Endothelial cell of umbilical vein (primary cell): ENCODE measurements around the gene GARIN5B.

Experiments
- CTCF ChIP-seq, 2 donors: IDR thresholded peaks; 1 replicate in 1 of 2; 2 replicates in 1 of 2; pipeline ENCODE4 v1.5.1; 2011; ENCODE audit warnings: low read length in 2 of 2, mild to moderate bottlenecking in 2 of 2, moderate library complexity in 2 of 2, control low read depth in 1 of 2, inconsistent platforms in 1 of 2, low read depth in 1 of 2; ENCODE audit not compliant: insufficient read depth in 1 of 2; ENCODE audit errors: extremely low read depth in 1 of 2
- MYC ChIP-seq: IDR thresholded peaks from one replicate; pipeline ENCODE4 v1.6.1; 2011; ENCODE audit warnings: mild to moderate bottlenecking, low read depth, low read length
- POLR2A ChIP-seq: IDR thresholded peaks from 2 replicates; pipeline ENCODE4 v1.6.1; 2012; ENCODE audit warnings: low read depth, mild to moderate bottlenecking, control low read depth, low read length

- no peak for TF ChIP-seq CTCF (IDR thresholded peaks at IDR 0.05; ENCODE audit: extremely low read depth in 1 of 2, insufficient read depth in 1 of 2, low read depth in 1 of 2, low read length in 2 of 2)
- TF ChIP-seq POLR2A: no peak
- TF ChIP-seq MYC: no peak
Measured at GRCh38 chr19:55392820-55393761, 30.0 kb upstream of the GARIN5B start.
